Superior temporal gyrus (tissue), 1 donor: ENCODE data around the gene ADAP1.
"Not testable (repeated sequence)": the region's sequence is repeated elsewhere in the genome, so short reads cannot be mapped to it uniquely, and the experiment has no call there.

ENCODE experiments used
- DNase-seq: peaks from one replicate; pipeline ENCODE4 v3.0.0-alpha.2; 2016; ENCODE audit errors: extremely low spot score

The ADAP1 gene, protein sequence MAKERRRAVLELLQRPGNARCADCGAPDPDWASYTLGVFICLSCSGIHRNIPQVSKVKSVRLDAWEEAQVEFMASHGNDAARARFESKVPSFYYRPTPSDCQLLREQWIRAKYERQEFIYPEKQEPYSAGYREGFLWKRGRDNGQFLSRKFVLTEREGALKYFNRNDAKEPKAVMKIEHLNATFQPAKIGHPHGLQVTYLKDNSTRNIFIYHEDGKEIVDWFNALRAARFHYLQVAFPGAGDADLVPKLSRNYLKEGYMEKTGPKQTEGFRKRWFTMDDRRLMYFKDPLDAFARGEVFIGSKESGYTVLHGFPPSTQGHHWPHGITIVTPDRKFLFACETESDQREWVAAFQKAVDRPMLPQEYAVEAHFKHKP

DNA sequence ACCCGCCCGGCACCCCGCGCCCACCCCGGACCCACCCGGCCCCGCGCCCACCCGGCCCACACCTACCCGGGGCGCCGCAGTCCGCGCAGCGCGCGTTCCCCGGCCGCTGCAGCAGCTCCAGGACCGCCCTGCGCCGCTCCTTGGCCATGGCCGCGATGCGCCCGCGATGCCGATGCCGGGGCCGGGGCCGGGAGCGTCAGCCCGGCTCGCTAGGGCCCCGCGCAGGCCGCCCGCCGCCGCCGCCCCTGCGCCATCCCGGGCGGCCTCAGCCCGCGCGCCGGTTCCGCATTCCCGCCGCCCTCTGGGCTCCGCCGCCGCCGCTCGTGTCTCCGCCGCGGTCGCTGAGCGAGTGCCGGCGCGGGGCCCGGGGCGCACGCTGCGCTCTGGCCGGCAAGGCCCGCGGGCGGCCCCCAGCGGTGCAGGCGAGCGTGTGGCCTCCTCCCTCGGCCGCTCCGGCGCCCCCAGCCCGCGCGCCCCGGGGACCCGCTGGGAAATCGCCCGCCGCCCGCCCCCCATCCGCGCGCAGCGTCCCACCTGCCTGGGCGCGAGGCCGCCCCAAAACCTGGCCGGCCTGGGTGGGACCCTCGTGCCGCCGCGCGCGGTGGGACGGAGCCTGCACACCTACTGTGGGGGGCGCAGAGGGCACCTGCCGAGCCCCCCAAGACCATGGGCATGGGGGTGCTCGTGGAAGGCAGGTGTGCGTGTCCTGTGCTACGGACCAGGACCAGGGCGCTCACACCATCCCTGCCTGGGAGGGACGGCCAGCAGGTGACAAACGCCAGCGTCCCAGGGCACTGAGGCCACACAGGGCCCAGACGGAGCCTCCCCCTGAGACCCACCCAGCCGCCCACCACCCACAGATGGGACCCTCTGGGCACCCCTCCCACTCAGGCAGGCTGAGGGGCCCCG is at the start of gene ADAP1:
TSS of gene ADAP1 (minus strand) at position 351 of the 909 bp plus-strand sequence. CDS start at position 148, 203 bp downstream.
- peak; percentile 69 for DNase-seq

DNA sequence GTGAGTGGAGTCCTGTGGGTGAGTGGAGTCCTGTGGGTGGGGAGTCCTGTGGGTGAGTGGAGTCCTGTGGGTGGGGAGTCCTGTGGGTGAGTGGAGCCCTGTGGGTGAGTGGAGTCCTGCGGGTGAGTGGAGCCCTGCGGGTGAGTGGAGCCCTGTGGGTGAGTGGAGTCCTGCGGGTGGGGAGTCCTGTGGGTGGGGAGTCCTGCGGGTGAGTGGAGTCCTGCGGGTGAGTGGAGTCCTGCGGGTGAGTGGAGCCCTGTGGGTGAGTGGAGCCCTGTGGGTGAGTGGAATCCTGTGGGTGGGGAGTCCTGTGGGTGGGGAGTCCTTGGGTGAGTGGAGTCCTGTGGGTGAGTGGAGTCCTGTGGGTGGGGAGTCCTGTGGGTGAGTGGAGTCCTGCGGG is 48.0 kb upstream of the ADAP1 start:
- not testable (repeated sequence) for DNase-seq

DNA sequence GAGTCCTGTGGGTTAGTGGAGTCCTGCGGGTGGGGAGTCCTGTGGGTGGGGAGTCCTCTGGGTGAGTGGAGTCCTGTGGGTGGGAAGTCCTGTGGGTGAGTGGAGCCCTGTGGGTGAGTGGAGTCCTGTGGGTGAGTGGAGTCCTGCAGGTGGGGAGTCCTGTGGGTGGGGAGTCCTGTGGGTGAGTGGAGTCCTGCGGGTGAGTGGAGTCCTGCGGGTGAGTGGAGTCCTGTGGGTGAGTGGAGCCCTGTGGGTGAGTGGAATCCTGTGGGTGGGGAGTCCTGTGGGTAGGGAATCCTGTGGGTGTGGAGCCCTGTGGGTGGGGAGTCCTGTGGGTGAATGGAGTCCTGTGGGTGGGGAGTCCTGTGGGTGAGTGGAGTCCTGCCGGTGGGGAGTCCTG is 47.5 kb upstream of the ADAP1 start:
- DNase-seq, result not testable (repeated sequence)

DNA sequence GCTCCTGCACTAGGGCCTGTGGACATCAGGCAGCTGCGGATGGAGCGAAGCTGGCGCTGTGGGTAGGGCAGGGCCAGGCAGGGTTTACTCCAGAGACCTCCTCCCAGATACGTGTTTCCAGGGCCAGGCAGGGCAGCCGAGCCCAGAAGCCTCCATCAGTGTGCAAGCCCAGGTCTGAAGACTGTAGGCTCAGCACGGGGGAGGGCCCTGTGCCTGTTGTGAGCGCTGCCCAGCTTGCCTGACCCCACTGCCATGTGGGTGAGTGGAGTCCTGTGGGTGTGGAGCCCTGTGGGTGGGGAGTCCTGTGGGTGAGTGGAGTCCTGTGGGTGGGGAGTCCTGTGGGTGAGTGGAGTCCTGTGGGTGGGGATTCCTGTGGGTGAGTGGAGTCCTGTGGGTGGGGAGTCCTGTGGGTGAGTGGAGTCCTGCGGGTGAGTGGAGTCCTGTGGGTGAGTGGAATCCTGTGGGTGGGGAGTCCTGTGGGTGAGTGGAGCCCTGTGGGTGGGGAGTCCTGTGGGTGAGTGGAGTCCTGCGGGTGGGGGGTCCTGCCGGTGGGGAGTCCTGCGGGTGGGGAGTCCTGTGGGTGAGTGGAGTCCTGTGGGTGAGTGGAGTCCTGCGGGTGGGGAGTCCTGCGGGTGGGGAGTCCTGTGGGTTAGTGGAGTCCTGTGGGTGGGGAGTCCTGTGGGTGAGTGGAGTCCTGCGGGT is 46.7 kb upstream of the ADAP1 start:
- DNase-seq, result not testable (repeated sequence)

DNA sequence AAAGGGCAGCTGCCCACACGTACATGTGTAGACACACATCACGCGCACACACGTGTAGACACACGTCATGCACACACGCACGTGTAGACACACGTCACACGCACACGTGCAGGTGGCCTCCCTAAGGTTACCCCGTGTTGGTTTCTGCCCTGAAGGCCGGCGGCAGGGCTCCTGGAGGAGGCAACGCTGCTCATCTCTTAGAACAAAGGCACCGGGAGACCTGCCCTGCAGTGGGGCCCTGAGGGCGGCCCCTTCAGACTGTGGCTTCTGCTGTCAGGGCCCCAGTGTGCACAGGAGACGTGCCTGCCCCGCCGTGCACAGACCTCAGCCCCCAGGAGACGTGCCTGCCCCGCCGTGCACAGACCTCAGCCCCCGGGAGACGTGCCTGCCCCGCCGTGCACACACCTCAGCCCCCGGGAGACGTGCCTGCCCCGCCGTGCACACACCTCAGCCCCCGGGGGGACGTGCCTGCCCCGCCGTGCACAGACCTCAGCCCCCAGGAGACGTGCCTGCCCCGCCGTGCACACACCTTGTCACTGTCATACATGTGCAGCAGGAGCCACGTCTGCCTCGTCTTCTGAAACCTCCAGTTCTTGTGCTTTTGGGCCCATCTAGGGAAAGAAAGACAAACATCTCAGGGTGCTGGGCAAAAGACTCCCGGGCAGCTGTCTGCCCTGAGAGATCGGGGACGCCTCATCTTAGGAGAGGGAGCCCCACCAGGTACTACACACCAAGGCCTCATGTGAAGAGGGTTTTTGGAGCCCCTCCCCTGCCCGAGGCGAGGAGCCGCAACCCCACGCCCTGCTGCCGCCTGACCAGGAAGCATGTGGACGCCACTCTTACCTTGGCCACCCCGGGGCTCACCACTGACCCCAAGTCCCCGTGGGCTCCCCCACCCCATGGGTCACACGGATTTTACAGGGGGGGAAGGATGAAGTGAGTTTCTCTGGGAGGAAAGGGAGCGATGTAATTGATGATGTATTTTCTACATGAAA is 45.8 kb upstream of the ADAP1 start:
- no peak for DNase-seq

DNA sequence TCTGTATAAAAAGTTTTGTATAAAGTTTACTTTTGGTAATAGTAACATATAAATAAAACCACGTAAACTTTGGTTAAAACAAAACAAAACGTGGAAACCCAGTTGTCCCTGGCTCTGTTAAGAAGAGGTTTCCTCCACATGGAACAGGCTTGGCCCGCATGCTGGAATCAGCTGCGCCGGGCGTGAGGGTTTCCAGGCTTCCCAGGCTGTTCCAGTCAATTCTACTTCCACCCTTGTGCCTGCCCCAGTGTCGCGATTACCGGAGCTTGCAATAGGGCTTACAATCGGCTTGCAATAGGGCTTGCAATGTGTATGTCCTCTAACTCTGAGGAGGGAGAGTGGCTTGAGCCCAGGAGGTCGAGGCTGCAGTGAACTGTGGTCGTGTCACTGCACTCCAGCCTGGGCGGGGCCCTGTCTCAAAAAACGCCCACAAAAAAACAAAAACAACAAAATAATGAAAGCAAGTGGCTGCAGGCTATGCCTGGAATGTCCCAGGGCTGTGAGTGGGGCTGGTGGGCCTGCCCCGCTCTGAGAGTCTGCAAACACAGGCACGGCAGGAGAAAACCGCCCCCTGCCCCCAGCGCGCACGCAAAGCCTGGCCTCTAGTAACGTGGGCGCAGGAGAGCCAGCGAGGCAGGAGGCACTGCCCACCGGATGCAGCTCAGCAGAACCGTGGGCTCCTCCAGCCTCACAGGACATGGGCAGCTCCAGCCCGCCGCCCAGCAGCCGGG is 44.8 kb upstream of the ADAP1 start:
- no peak for DNase-seq

DNA sequence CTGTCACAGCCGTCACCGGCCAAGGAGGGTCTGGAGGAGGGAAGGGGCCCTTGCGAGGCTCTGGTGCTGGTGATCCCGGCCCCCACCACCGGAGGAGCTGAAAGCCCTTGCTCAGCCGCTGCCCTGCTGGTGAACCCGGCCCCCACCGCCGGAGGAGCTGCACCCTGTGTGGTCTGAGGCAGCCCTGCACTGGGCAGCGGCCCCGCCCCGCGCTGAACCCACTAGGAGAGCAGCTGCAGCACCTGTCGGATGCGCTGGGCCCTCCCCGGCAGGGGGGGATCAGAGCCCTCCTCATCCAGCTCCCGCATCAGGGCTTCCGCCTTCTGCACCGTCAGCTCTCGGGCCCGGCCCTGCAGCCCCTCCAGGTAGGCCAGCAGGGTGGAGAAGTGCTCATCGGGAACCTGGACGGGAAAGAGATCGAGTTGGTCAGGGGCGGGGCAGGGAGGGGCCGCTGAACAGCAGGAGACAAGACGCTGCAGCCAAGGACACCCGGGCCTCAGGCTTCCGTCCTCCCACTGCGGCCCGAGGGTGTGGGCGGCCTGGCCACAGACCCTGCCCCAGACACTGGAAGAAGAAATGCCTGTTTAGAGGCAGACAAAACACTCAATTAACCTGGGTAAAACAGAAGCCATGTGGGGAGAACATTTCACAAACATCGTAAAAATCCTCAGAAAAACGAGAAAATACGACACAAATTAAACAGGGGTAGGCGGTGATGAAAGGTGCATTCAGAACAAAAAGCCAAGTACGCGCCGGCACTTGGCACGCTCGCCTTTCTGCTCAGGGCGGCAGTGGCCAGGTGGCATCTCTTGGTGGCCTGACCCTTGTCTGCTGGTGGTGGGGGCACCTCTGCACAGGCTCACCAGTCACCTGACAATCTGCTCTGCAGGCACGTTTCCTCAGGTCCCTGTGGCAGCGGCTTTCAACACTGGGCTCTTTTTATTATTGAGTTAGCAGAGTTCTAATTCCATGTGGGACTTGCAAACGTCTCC is 43.2 kb upstream of the ADAP1 start:
- DNase-seq, result no peak

DNA sequence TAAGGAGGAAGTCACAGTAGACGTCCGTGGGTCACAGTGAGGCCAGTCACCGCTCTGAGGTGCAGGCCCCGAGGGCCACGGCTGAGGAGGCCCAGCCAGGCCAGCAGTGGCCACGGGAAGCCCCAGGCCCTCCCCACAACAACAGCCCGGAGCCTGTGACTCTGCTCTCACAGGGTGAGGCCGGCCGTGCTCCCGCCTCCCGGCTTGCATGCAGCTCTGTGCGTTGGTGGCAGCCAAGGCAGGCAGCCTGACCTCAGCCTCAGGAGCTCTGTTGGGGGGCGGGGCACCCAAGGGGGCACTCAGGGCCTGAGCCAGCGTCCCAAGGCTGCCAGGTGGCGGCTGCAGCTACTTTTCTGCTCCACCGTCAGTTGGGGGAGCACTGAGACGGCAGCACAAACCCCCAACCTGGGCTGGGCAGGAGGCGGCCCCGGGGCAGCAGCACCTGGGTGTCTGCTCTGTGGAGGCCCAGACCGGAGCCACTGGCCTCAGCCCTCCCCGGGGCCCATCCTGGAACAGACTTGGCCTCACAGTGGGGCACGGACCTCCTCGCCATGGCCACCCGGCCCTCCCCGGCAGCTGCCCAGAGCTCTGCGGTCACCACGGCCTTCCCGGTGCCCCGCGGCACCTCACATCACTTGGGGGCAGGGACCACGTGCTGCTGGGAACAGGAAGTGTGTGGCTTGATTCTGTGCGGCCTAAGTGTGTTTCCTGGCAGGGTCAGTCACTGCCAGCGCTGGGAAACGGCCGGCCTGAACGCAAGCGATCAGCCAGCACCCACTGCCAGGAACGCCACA is 41.8 kb upstream of the ADAP1 start:
- DNase-seq, result no peak

DNA sequence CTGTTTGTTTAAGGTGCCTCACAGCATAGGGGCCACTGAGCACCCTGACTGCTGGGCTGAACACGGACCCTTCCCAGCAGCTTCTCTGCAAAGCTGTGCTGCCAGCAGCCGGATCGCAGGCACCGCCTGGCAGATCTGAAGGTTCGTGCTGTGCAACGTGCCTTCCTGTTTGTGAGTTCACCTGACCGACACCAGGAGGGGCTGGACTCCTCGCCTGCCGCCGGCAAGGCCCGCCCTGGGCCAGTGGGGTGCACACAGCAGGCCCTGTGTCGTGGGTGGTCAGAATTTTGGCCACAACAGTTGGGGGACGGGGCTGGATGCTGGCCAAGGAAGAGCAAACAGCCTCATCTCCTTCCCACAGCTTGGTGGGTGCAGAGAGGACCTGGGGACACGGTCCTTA is 41.1 kb upstream of the ADAP1 start:
- DNase-seq, result no peak

DNA sequence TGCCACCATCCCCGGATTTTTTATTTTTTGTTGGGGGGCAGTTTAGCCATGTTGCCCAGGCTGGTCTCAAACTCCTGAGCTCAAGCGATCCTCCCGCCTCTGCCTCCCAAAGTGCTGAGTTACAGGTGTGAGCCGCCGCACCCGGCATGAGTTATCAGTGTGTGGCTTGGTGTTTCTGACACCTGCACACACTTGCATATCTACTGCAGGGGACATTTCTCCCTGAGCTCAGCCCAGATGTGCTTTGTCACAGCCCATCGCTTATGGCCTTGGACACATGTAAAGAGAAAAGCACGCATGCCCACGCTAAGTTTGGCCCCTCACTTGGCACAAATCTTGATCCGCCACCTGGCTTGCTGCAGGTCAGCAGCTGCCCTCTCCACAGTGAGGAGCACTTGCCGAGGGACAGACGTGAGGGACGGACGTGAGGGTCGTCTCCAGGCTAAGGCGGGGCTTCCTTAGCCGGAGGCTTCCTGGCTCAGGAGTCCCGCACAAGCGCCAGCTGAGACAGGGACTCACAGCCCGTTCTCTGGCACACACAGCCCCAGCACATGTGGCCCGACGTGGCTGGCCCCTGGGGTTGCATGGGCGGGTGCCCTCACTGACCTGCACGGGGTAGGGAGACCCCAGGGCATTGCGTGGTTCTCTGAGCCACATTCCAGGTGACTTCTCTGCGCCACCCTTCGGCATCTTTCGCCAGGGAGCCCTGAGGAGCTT is 40.3 kb upstream of the ADAP1 start:
- DNase-seq, result no peak

DNA sequence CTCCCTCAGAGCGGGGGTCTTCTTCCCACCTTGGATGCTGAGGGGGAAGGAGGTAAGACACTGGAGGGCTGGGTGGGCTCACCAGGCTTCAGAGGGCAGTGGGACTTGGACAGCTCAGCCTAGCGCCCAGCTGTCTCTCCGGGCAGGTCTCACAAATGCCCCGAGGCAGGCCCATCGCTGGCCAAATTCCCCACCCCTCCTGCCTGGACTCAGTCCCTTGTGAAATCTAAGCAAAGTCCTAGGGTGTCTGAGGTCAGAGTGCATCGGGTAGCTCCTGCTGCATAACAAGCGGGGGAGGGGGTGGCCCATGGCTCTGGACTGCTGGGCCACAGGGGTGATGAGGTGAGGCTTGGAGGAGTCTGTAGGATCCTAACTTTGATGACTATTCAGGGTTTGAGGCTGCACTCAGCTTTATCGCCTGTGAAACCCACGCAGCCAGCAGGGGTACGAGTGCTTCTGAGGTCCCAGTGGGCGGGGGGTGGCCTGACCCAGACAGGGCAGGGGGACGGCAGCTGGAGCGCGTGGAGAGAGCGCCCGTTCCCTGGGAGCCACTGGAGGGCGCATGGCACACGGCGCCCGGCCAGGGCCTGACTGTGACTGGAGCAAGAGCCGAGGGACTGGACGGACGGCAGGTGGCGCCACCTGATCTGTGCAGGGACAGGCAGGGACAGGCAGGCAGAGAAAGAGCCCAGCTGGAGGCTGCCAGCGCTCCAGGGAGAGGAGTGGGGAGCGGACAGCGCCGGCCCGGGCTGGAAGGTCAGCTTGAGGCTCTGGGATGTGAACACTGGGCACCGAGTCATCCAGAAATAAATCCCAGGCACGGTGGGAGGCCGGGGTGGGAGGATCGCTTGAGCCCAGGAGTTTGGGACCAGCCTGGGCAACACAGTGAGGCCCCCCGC is 38.5 kb upstream of the ADAP1 start:
- DNase-seq, result peak; percentile 95

DNA sequence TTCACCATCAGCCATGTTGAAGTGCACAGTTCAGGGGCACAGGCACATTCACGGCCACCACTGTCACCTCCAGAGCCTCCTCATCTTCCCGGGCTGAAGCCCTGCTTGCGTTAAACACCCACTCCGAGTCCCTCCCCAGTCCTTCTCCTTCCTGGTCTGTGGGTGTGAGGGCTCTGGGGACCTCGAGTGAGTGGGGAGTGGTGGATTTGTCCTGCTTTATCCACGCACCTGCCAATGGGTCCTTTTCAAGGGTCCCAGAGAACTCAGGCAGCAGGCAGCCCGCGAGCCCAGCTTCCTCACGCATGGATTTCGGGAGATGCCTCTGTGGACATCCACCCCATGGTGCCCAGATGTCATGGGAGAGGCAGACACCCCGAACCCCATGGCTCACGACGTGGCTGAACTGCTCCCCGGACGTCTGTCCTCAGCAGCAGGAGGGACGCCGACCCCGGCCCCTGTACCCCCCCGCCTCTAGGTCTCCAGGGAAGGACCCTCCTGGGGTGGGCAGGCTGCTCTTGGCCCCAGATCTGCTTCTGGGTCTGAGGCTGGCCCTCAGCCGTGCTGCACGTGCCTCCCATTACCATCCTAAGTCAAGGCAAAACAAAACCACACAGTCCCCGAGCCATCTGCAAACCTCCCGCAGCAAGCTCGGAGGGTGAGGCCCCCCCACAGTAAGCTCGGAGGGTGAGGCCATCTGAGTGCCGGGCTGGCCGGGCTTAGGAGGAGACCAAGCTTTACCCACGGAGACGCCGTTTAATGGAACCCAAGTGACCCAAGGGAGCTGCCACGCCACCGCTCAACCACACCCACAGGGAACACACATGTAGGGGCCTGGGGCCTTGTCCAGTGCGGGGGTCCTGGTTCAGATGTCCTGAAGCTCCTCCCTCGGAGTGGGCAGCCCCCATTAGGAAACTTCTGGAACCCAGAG is 37.5 kb upstream of the ADAP1 start:
- no peak for DNase-seq

DNA sequence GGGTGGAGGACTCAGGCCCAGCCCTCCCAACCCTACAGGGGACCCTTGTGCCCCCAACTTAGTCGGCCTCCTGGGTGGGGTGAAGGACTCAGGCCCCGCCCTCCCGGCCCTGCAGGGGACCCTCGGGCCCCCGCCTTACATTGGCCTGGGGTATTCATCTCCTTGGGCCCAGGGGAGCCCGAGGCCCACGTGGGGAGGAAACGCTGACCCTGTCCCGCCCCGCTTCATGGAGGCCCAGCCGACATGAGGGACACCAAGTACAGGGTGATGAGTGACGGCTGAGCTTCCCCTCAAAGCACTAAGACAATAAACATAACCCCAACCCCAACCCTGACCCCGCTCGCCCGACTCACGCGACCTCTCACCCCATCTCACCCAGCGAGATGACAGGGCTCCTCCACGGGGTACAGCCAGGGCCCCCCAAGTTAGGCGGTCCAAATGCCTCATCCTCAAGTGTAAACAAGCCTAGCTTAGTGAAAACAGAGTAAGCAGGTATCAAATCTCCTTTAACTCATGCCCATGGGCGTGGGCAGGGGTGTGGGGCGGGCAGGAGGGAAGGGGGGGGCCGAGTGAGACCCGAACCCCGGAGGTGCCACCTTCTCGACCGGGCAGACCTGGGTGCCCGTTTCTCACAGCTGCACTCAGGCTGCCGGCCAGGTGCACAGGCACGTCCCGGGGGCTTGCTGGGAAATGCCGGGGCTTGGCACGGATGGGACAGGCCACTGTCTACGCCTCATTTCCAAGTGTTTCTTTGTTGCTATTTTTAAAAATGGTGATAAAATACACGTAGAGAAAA is 36.7 kb upstream of the ADAP1 start:
- no peak for DNase-seq

DNA sequence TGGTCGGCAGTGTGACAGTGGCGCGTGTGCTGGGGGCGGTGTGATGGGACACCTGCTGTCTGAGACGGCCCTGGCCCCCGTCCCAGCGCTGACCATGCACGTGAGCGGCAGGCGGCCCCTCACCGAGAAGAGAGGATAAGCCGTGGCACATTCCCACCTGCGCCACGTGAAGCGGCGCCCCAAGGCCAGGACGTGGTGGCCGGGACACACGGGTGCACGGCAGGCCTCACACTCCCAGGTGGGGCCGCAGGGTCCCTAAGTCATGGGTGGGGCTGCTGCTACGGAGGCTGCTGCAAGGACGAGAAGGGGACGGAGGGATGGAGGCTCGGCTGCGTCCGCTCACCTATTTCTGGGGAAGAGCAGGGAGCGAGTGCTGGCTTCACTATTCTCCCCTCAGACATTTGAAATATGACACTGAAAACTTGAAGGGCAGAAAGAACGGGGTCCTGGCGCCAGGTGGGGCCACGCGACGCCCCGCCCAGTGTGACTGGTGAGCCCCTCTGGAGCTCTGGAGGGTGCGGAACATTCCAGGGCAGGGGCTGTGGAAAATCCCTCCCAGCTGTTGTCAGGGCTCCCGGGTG is 36.0 kb upstream of the ADAP1 start:
- no peak for DNase-seq
